ENCODE measurements around the gene KCP.

Gene KCP

DNA sequence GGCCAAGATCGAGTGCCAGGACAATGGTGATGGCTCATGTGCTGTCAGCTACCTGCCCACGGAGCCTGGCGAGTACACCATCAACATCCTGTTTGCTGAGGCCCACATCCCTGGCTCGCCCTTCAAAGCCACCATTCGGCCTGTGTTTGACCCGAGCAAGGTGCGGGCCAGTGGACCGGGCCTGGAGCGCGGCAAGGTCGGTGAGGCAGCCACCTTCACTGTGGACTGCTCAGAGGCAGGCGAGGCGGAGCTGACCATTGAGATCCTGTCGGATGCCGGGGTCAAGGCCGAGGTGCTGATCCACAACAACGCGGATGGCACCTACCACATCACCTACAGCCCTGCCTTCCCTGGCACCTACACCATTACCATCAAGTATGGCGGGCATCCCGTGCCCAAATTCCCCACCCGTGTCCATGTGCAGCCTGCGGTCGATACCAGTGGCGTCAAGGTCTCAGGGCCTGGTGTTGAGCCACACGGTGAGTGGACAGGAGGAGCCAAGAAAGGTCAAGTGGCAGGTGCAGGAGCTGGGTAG is 65.7 kb downstream of the KCP start:
- no peak for DNase-seq
- Mint-ChIP-seq H3K27me3 (ENCODE audit: low read depth, poor library complexity) (no peaks in the 10 kb centered on the region), H3K4me1 (no peaks in the 10 kb centered on the region), H3K9me3 (no peaks in the 10 kb centered on the region), H3K36me3 (ENCODE audit: low read depth) (peaks cover 17% of the 10 kb centered on the region), H3K27ac (no peak overlapping the region), H3K4me3 (no peak overlapping the region)
- TF ChIP-seq, protein P1, sequence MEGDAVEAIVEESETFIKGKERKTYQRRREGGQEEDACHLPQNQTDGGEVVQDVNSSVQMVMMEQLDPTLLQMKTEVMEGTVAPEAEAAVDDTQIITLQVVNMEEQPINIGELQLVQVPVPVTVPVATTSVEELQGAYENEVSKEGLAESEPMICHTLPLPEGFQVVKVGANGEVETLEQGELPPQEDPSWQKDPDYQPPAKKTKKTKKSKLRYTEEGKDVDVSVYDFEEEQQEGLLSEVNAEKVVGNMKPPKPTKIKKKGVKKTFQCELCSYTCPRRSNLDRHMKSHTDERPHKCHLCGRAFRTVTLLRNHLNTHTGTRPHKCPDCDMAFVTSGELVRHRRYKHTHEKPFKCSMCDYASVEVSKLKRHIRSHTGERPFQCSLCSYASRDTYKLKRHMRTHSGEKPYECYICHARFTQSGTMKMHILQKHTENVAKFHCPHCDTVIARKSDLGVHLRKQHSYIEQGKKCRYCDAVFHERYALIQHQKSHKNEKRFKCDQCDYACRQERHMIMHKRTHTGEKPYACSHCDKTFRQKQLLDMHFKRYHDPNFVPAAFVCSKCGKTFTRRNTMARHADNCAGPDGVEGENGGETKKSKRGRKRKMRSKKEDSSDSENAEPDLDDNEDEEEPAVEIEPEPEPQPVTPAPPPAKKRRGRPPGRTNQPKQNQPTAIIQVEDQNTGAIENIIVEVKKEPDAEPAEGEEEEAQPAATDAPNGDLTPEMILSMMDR (IDR thresholded peaks at IDR 0.05): no peak

DNA sequence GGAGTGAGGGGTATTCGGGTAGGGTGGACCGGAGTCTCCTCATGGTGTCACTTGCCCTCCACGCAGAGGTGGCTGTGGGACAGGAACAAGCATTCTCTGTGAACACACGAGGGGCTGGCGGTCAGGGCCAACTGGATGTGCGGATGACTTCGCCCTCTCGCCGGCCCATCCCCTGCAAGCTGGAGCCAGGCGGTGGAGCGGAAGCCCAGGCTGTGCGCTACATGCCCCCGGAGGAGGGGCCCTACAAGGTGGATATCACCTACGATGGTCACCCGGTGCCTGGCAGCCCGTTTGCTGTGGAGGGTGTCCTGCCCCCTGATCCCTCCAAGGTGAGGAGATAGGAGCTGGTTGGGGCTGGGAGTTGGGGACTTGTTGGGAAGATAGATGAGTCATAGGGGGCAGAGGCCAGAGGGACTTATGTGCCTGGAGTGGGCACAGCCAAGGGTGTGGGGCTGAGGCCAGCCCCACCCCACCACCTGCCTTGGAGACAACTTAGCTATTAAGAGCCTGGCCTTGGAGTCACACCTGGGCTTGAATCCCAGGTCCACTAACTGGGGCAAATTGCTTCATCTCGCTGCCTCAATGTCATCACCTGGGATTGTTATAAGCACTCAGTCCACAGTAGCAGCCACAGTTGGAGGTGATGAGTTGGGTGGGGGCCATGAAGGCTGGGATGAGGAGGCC is 66.4 kb downstream of the KCP start:
- no peaks in the 10 kb centered on the region for H3K4me1 Mint-ChIP-seq
- peaks cover 21% of the 10 kb centered on the region for H3K36me3 Mint-ChIP-seq (ENCODE audit: low read depth)
- no peaks in the 10 kb centered on the region for H3K27me3 Mint-ChIP-seq (ENCODE audit: low read depth, poor library complexity)
- TF ChIP-seq, protein P1 (IDR thresholded peaks at IDR 0.05): no peak
- H3K9me3 Mint-ChIP-seq: no peaks in the 10 kb centered on the region
- no peak overlapping the region for H3K4me3 Mint-ChIP-seq
- no peak for DNase-seq
- H3K27ac Mint-ChIP-seq: no peak overlapping the region

DNA sequence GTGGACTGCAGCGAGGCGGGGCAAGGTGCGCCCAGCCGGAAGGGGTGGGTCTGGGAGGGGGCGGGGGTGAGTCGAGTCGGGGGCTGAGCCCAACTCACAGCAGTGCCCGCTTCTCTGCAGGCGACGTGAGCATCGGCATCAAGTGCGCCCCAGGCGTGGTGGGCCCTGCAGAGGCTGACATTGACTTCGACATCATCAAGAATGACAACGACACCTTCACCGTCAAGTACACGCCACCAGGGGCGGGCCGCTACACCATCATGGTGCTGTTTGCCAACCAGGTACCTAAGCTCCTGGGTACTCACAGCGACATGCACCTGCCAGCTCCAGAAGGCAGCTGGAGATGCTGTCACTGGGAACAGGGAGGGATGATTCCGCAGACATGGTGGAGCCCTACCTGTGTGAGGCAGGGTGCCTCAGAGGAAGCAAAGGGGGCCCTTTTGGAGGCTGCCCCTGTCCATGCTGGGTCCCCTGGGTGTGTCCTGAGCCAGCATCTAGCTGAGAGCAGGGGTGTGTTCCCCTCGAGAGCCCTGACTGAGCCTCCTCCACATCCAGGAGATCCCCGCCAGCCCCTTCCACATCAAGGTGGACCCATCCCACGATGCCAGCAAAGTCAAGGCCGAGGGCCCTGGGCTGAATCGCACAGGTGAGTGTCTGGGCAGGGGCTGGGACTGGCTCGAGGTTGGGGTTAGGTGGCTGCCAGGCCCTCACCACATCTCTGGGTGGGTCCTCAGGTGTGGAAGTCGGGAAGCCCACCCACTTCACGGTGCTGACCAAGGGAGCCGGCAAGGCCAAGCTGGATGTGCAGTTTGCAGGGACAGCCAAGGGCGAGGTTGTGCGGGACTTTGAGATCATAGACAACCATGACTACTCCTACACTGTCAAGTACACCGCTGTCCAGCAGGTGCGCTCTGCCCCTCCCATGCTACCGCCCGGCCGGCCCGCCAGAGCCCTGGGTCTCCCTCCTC is 67.6 kb downstream of the KCP start:
- H3K9me3 Mint-ChIP-seq: no peaks in the 10 kb centered on the region
- no peak for DNase-seq
- H3K4me1 Mint-ChIP-seq: no peaks in the 10 kb centered on the region
- no peak overlapping the region for H3K27ac Mint-ChIP-seq
- H3K27me3 Mint-ChIP-seq (ENCODE audit: low read depth, poor library complexity): no peaks in the 10 kb centered on the region
- H3K4me3 Mint-ChIP-seq: no peak overlapping the region
- peaks cover 23% of the 10 kb centered on the region for H3K36me3 Mint-ChIP-seq (ENCODE audit: low read depth)
- TF ChIP-seq, protein P1 (IDR thresholded peaks at IDR 0.05): no peak

DNA sequence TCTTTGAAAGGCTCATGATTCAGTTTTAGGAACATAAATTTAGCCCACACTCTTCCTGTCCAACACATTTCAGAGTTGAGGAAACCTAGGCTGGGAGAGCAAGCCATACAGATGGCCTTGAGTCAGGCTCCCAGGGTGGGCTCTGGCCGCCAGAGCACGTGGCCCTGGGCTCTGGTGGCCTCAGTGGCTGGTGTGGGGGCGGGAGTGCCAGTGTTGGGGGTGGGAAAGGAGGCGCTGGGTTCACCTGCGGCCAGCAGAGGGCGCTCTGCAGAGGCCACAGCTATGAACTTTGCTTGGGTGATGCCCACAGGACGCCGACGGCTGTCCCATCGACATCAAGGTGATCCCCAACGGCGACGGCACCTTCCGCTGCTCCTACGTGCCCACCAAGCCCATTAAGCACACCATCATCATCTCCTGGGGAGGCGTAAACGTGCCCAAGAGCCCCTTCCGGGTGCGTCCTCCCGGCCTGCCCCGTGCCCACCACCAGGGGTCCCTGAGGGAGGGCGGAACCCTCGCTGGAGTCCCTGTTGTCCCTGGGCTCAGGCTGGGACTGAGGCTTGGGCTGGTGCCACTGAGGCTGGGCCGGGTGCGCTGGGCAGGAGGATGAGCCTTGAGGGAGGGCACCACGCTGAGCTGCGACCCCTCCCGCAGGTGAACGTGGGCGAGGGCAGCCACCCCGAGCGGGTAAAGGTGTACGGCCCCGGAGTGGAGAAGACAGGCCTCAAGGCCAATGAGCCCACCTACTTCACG is 68.4 kb downstream of the KCP start:
- Mint-ChIP-seq H3K4me1 (no peaks in the 10 kb centered on the region), H3K9me3 (no peaks in the 10 kb centered on the region), H3K36me3 (ENCODE audit: low read depth) (peaks cover 23% of the 10 kb centered on the region), H3K27me3 (ENCODE audit: low read depth, poor library complexity) (no peaks in the 10 kb centered on the region), H3K27ac (no peak overlapping the region), H3K4me3 (no peak overlapping the region)
- TF ChIP-seq, protein P1 (IDR thresholded peaks at IDR 0.05): peak; percentile 91
- DNase-seq: peak; percentile 65

DNA sequence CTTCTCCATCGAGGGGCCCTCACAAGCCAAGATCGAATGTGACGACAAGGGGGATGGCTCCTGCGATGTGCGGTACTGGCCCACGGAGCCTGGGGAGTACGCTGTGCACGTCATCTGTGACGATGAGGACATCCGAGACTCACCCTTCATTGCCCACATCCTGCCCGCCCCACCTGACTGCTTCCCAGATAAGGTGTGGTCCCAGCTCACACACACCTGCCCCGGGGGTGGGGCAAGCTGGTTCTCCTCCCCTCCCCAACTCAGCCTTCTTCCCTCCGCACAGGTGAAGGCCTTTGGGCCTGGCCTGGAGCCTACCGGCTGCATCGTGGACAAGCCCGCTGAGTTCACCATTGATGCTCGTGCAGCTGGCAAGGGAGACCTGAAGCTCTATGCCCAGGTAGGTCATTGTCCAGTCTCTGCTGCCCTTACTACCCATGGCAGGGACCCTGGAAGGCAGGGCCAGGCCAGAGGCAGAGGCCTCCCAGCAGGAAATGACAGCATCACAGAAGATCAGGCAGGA is 69.3 kb downstream of the KCP start:
- Mint-ChIP-seq H3K36me3 (ENCODE audit: low read depth) (peaks cover 23% of the 10 kb centered on the region), H3K27me3 (ENCODE audit: low read depth, poor library complexity) (peaks cover 2% of the 10 kb centered on the region), H3K4me3 (no peak overlapping the region), H3K27ac (no peak overlapping the region), H3K9me3 (no peaks in the 10 kb centered on the region), H3K4me1 (no peaks in the 10 kb centered on the region)
- DNase-seq: no peak
- TF ChIP-seq, protein P1 (IDR thresholded peaks at IDR 0.05): no peak
